ENCODE results near the gene GCN1. TPM values are rescaled to one million over a fixed set of nuclear protein-coding genes. Genes with fewer than 3 reads are reported as not detected.

Gene GCN1
- total RNA-seq, 6 experiments from 2014 or later, result 76.5 to 102 (median 83.1) TPM

- H3K27ac Mint-ChIP-seq, result no peak overlapping the region
Measured at GRCh38 chr12:120221576-120221900, 27.0 kb upstream of the GCN1 start.

DNA sequence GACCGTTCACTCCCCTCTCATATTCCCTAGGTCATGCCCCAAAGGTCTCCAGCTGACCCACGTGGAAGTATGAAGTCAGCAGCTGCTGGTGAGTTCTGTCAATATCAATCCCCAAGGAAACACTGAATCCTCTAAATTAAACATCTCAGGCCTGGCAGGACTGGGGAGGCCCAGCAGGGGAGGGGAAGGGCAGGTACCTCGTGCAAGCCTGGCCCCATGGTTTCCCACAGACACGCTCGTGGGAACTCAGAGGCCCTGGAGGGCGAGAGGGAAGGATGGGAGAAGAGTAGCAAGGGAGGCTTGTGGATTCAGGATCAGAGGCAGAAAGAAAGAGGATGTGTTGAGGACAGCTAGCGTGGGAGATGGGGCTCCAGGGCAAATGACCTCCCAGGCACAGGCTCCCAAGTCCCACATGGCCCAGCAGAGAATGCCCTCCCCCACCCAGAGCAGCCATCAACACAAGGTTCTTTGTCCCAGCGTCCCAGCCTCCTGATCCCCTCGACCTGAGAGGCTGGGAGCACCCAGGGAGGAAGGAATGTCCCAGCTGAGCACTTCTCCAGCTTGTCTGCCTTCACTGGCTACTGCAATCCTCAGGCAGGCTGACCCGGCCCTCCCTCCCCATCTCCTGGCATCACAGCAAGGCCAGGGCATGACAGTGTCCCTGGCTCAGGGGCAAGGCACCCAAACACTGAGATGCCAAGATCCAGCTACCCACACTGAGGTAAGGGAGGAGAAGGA lies 26.5 kb upstream of the GCN1 start:
- H3K27ac Mint-ChIP-seq, result peak overlapping the region; percentile 55
- no peak for TF ChIP-seq CTCF (IDR thresholded peaks at IDR 0.05)
- peaks cover 18% of the 10 kb centered on the region for H3K4me1 Mint-ChIP-seq (ENCODE audit: low read depth)
- DNase-seq, result no peak
- H3K9me3 Mint-ChIP-seq, result no peaks in the 10 kb centered on the region
- peaks cover 5% of the 10 kb centered on the region for H3K27me3 Mint-ChIP-seq (ENCODE audit: insufficient read depth)
- H3K4me3 Mint-ChIP-seq, result no peak overlapping the region
- peaks cover 14% of the 10 kb centered on the region for H3K36me3 Mint-ChIP-seq (ENCODE audit: low read depth)

More at GRCh38 chr12:120221576-120221900, 27.0 kb upstream of the GCN1 start:
- Mint-ChIP-seq H3K27me3 (ENCODE audit: insufficient read depth) (peaks cover 3% of the 10 kb centered on the region), H3K4me3 (no peak overlapping the region), H3K4me1 (ENCODE audit: low read depth) (peaks cover 23% of the 10 kb centered on the region), H3K36me3 (ENCODE audit: low read depth) (peaks cover 16% of the 10 kb centered on the region), H3K9me3 (no peaks in the 10 kb centered on the region)
- DNase-seq, result no peak
- no peak for TF ChIP-seq CTCF (IDR thresholded peaks at IDR 0.05)

DNA sequence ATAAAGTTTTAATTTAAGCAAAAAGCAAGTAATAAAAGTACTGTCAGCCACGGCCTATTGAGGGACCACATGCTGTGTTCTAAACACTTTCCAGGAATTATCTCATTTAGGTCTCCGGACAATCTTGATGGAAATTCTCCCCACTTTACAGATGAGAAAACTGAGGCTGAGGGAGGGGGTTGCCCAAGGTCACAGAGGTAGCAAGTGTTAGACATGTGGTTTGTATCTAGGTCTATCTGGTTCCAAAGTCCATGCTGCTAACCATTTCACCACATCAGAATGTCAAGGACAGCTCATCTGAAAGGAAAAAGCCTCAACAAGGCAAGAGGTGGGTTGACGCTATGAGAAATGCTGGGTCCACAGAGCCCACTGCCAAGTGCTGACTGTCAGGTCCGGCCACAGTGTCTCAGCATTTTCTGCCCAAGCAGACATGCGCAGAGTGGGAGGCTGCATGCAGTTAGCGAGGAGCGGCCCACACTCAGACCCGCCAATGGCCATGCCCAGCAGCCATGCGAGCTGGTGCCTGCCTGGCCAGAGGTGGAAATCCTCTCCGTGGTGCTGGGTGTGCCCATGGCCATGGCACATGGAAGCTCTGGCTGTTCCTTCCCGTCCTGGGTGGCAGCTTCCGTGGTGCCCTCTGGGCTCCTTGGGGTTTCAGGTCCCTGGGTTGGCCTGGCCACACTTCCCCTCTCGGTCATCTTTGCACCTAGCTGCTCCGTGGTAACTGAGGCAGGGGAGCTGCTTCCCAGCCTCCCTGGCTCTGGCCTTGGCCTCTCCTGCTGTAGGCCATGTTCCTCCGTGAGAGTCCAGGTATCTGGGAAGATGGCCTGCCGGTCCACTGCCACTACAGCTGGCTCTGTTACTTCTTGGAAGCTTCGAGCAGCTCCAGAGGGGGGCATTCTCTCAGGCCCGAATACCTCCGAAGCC lies 24.4 kb upstream of the GCN1 start:
- H3K9me3 Mint-ChIP-seq, result no peaks in the 10 kb centered on the region
- H3K27me3 Mint-ChIP-seq (ENCODE audit: insufficient read depth), result peaks cover 16% of the 10 kb centered on the region
- peaks cover 19% of the 10 kb centered on the region for H3K36me3 Mint-ChIP-seq (ENCODE audit: low read depth)
- no peak for TF ChIP-seq CTCF (IDR thresholded peaks at IDR 0.05)
- no peak for DNase-seq
- H3K4me1 Mint-ChIP-seq (ENCODE audit: low read depth), result no peaks in the 10 kb centered on the region
- H3K27ac Mint-ChIP-seq, result no peak overlapping the region; the same call in 1 of the 2 replicates
- H3K4me3 Mint-ChIP-seq, result no peak overlapping the region

DNA sequence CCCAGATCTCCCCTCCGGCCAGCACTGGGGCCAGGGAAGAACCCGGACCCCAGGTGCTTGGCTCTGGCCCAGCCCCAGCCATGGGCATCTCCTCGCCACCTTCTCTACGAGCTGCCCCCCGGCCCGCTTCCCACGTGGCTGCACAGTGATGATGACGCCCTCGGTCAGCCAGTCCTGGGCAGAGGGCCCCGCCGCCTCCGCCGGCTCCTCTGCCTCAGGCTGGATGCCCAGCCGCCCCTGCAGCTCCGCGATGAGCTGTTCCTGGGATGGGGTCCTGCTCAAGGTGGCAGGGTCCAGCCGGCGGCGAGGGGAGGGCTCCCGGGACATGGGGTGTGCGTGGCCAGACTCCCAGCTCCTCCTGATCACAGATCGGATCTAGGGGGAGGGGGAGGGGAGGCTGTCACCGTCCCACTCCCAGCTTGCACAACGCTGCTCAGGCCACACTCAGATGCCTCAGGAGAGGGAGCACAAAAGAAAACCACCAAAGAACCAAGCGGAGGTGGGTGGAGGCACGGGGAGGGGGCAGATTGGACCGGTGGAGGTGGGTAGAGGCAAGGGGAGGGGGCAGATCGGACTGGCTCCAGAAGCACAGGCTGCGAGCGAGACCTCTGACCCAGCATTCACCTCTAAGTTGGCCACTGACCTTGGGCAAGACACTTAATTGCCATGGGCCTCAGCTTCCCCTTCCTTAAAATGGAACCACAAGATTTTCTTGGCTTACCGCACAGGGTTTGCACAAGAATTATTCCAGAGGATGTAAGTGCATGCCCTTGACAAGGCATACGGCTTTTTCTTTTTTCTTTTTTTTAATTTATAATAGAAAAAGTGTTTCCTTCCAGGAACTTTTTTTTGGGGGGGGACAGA lies 22.5 kb upstream of the GCN1 start:
- H3K9me3 Mint-ChIP-seq, result no peaks in the 10 kb centered on the region
- no peak for TF ChIP-seq CTCF (IDR thresholded peaks at IDR 0.05)
- DNase-seq, result no peak
- peaks cover 14% of the 10 kb centered on the region for H3K27me3 Mint-ChIP-seq (ENCODE audit: insufficient read depth)
- H3K36me3 Mint-ChIP-seq (ENCODE audit: low read depth), result peaks cover 27% of the 10 kb centered on the region
- H3K4me1 Mint-ChIP-seq (ENCODE audit: low read depth), result no peaks in the 10 kb centered on the region
- H3K4me3 Mint-ChIP-seq, result no peak overlapping the region
- no peak overlapping the region for H3K27ac Mint-ChIP-seq
